ENCODE measurements around the gene MAP3K20.
"Not testable (repeated sequence)": the region's sequence is repeated elsewhere in the genome, so short reads cannot be mapped to it uniquely, and the experiment has no call there.

MAP3K20 gene

DNA sequence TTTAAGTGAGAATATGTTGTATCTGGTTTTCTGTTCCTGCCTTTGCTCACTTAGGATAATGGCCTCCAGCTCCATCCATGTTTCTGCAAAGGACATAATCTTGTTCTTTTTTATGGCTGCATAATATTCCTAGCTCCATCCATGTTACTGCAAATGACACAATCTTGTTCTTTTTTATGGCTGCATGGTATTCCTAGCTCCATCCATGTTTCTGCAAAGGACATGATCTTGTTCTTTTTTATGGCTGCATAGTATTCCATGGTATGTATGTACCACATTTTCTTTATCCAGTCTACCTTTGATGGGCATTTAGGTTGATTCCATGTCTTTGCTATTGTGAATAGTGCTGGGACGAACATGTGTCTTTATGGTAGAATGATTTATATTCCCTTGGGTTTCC lies 87.7 kb downstream of the MAP3K20 start:
- not testable (repeated sequence) for ATAC-seq

GRCh38 chr2:173164396-173164795 lies 88.8 kb downstream of the MAP3K20 start:
- no peak for ATAC-seq

DNA sequence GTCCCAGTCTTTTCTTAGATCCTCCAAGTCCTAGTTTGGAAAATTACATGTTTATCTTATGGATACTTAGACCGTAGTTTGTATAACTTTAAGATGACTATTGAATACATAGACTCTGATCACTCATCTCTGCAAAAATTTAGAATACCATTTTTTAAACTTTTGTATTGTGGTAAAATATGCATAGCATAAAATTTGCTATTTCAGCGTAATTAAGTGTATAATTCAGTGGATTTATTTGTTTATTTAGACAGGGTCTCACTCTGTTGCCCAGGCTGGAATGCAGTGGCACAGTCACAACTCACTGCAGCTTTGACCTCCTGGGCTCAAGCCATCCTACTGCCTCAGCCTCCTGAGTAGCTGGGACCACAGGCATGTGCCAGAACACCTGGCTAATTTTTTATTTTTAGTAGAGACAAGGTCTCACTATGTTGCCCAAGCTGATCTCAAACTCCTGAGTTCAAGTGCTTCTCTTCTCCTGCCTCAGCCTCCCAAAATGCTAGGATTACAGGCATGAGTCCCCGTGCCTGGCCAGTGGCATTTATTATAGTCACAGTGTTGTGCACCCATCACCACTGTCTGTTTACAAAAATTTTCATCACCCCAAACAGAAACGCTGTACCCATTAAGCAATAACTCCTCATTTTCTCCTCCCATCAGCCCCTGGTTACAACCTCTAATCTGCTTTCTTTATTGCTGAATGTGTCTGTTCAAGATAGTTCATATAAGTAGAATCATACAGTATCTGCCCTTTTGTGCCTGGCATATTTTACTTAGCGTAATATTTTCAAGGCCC lies 90.0 kb downstream of the MAP3K20 start:
- ATAC-seq = no peak

DNA sequence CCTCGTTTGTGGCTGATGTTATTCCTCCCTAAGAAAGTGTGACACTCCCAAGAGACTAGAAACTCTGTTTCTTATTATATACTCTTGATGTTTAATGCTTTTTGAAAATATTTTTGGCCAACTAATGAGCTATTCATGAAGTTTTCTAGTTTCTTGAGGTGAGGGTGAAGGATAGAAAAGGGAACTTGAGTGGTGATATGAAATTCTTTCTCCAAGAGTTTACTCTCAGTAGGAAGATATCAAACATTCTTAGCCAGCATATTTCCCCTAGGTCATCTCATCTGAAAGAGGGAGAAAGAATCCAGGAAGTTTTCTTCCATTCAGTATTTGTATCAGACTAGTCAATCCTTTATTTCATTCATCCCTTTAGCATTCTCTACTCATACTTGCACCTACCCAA lies 95.7 kb downstream of the MAP3K20 start:
- no peak for ATAC-seq

GRCh38 chr2:173171924-173172643 lies 96.4 kb downstream of the MAP3K20 start:
- ATAC-seq = no peak

DNA sequence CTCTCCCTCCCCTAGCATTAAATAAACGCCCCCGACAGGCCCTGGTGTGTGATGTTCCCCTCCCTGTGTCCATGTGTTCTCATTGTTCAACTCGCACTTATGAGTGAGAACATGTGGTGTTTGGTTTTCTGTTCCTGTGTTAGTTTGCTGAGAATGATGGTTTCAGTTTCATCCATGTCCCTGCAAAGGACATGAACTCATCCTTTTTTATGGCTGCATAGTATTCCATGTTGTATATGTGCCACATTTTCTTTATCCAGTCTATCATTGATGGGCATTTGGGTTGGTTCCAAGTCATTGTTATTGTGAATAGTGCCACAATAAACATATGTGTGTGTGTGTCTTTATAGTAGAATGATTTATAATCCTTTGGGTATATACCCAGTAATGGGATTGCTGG lies 98.7 kb downstream of the MAP3K20 start:
- ATAC-seq = not testable (repeated sequence)

- ATAC-seq = no peak
Observed at GRCh38 chr2:173175222-173175621, 99.6 kb downstream of the MAP3K20 start.

DNA sequence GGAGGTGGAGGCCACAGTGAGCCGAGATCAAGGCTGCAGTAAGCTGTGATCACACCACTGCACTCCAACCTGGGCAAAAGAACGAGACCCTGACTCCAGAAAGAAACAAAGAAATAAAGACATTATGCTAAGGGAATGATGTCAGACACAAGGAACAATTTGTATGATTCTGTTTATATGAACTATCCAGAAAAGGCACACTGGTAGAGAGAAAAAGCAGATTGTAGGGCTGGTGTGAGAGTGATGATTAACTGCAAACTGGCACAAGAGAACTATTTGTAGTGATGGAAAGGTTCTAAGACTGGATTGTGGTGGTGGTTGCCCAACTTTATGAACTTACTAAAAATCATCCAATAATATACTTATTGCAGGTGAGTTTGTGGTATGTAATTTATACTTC lies 106.3 kb downstream of the MAP3K20 start:
- ATAC-seq = no peak

GRCh38 chr2:173184031-173185004 lies 108.7 kb downstream of the MAP3K20 start:
- ATAC-seq = no peak

DNA sequence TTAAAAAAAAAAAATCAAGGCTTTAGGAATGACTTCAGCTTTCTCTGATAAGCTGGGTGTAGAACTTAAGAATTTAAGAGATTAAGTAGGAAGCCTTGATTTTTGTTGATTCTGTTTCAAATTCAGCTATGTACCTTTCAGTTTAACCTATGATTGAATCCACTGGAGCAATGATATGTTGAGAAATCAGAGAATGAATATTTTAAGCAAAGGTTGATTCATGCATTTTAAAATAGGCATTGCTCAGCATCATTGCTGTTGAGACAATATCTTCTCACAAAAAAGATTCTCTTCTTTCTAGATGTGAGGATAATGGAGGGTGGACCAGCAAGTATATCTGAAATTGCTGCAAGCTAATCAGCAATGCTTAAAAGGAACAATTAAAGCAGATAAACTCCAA lies 109.8 kb downstream of the MAP3K20 start:
- ATAC-seq = no peak

GRCh38 chr2:173187941-173188788 lies 112.5 kb downstream of the MAP3K20 start:
- ATAC-seq = no peak

- ATAC-seq = no peak
Observed at GRCh38 chr2:173191601-173192000, 116.0 kb downstream of the MAP3K20 start.

DNA sequence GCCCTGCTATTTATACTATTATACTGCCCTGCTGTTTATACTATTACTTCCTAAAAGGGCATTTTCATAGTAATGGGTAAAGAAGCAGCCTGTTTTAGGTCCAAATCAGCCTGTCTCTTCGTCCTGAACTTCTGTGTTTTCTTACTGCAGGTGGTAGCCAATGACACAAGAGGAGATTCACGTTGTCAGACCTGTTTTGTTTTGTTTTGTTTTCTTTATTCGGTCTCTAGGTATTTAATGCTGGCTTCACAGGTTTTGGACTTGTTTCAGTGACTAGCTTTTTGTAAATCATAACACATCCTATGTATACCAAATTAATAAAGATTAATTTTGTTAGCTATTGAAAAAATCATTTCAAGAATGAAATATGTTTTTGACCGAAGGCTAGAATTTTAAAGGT lies 116.4 kb downstream of the MAP3K20 start:
- no peak for ATAC-seq

GRCh38 chr2:173193925-173194324 lies 118.3 kb downstream of the MAP3K20 start:
- ATAC-seq = no peak

DNA sequence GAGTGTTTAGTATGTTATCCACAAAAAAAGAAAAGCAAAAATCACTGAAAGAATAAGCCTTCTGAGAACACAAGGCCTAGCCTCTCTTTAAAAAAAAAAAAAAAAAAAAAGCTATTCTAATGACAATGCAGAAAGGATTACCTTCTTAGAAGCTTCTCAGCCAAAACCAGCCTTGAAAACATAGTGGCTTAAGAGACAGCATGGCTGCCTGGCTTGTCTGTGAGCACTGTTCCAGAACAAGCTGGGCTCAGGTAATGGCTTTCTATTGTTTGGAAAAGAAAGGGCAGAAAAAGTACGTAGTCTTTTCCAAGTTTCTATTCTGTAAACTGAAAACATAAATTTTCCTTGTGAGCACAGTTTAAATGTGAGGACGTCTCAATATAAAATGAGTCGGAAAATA lies 119.5 kb downstream of the MAP3K20 start:
- ATAC-seq = no peak

GRCh38 chr2:173196080-173196479 lies 120.4 kb downstream of the MAP3K20 start:
- ATAC-seq = no peak

DNA sequence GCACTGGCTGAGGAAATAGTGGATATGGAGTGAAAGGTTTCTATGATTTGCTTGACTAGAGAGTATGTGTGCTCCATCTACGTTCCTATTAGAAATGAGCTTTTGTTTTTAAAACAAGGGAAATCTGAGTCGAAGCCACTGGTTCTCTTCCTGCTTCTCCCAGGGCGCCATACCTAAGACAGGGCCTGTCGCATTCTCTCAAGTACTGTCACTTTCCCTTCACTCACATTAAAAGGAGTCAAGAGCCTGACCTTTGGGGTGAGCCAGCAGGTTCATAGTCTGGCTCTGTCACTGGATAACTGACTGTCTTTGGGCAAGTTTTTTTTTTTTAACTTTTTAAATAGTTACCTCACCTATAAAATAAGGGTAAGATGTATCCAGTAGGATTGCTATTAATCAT lies 121.0 kb downstream of the MAP3K20 start:
- no peak for ATAC-seq

DNA sequence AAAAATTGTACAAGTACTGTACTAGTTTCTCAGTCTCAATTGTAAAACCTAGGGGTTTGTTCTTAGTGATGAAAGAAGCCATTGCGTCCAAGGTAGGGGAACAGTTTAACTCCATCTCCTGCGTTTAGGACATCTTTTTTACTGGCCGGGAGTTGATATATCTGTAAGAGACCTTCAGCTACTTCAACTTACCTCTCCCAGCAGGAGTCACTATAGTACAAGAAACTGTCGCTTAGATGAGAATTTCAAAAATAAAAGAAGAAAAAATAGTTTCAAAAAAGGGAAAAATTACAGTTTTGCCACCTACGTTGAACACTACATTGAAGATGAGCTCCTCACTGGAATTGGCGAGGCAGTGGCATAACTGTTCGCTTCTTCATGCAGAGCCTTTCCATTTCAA lies 122.7 kb downstream of the MAP3K20 start:
- ATAC-seq = no peak

- ATAC-seq = no peak
Observed at GRCh38 chr2:173199294-173199693, 123.6 kb downstream of the MAP3K20 start.

DNA sequence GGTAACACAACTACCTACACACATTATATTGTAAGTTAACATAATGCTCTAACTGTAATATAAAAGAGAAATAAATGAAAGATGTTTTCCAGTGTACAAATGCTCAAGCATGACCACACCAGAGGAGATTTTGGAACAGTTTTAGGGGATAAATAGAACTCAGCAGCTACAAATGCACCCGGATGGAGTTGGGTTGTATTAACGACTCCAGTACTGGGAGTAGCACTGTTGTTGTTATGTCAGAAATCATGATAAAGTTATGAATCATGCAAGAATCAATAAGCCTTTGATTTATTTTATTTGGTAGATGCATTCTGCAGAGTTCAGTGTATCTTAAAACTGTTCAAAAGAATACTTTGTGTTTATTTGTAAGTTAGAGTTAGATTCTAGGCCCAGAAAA lies 126.9 kb downstream of the MAP3K20 start:
- no peak for ATAC-seq

DNA sequence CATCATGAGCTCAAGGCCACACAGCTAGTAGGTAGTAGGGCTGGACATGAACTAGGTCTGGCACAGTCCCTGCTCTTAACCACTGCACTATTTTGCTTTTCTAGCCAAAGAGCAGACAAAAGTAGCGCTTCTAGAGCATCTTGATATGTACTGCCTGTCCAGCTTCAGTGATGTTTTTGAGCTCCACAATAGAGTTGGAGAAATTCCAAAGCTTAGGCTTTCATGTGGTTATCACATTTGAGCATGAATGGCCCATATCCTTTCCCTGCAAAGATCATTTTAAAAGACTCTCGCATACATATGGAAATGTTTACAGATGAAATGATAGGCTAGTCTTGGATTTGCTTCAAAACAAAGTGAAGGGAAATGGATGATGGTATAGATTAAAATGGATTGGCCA lies 128.7 kb downstream of the MAP3K20 start:
- no peak for ATAC-seq

DNA sequence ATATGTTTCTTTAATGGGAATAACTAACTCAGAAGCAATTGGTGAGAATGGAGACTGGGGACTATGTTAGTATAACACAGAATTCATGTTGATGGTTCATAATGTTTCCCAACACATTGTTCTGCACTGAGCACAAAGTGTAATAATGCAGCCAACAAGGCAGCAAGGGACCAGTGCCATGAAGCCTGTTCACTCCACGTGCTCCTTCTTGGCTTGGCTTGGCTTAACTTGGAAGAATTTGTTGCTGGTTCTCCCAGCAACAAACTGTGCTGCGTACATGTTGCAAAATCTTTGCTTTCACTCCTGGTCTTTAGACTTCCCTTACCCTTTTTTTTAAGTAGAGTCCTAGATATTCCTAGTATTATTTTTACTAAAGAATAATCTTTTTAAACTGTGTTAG lies 129.7 kb downstream of the MAP3K20 start:
- ATAC-seq = no peak

Data from activated CD4-positive, CD25-positive, alpha-beta regulatory T cell treated with anti-CD3 and anti-CD28 coated beads, Interleukin-2, amount 50 U/mL, for 24 hours (primary cell).